ENCODE measurements around the gene C17orf113.

The C17orf113 gene

GRCh38 chr17:42094375-42095069 lies 44.1 kb upstream of the C17orf113 start:
- TF ChIP-seq CTCF (IDR thresholded peaks at IDR 0.05; ENCODE audit: insufficient read depth, low read length, poor library complexity, severe bottlenecking): no peak
- Histone ChIP-seq H3K36me3 (ENCODE audit: control insufficient read depth, insufficient read depth, low read length) (no peaks in the 10 kb centered on the region), H3K4me3 (replicated peaks; ENCODE audit: low read depth, low read length) (no peak overlapping the region), H3K27me3 (replicated peaks; ENCODE audit: control insufficient read depth, insufficient read depth, low read length) (no peaks in the 10 kb centered on the region; the same call in 1 of the 2 replicates)
- DNase-seq (ENCODE audit: extremely low read depth, insufficient read length): no peak

GRCh38 chr17:42092939-42093338 lies 42.5 kb upstream of the C17orf113 start:
- Histone ChIP-seq H3K4me3 (replicated peaks; ENCODE audit: low read depth, low read length) (no peak overlapping the region), H3K27me3 (replicated peaks; ENCODE audit: control insufficient read depth, insufficient read depth, low read length) (no peaks in the 10 kb centered on the region; the same call in 1 of the 2 replicates), H3K36me3 (ENCODE audit: control insufficient read depth, insufficient read depth, low read length) (no peaks in the 10 kb centered on the region)
- DNase-seq (ENCODE audit: extremely low read depth, insufficient read length): no peak
- TF ChIP-seq CTCF (IDR thresholded peaks at IDR 0.05; ENCODE audit: insufficient read depth, low read length, poor library complexity, severe bottlenecking): no peak

- TF ChIP-seq CTCF (IDR thresholded peaks at IDR 0.05; ENCODE audit: insufficient read depth, low read length, poor library complexity, severe bottlenecking): no peak
- DNase-seq (ENCODE audit: extremely low read depth, insufficient read length): no peak
- H3K4me3 ChIP-seq (replicated peaks; ENCODE audit: low read depth, low read length): no peak overlapping the region
- no peaks in the 10 kb centered on the region for H3K36me3 ChIP-seq (ENCODE audit: control insufficient read depth, insufficient read depth, low read length)
- H3K27me3 ChIP-seq (replicated peaks; ENCODE audit: control insufficient read depth, insufficient read depth, low read length): no peaks in the 10 kb centered on the region; the same call in 1 of the 2 replicates
Observed at GRCh38 chr17:42090964-42091790, 40.8 kb upstream of the C17orf113 start.

- TF ChIP-seq CTCF (IDR thresholded peaks at IDR 0.05; ENCODE audit: insufficient read depth, low read length, poor library complexity, severe bottlenecking): no peak
- Histone ChIP-seq H3K27me3 (replicated peaks; ENCODE audit: control insufficient read depth, insufficient read depth, low read length) (no peaks in the 10 kb centered on the region; the same call in 1 of the 2 replicates), H3K4me3 (replicated peaks; ENCODE audit: low read depth, low read length) (no peak overlapping the region), H3K36me3 (ENCODE audit: control insufficient read depth, insufficient read depth, low read length) (no peaks in the 10 kb centered on the region)
- no peak for DNase-seq (ENCODE audit: extremely low read depth, insufficient read length)
Observed at GRCh38 chr17:42088736-42089135, 38.3 kb upstream of the C17orf113 start.

GRCh38 chr17:42087736-42088705 lies 37.6 kb upstream of the C17orf113 start:
- Histone ChIP-seq H3K27me3 (replicated peaks; ENCODE audit: control insufficient read depth, insufficient read depth, low read length) (no peaks in the 10 kb centered on the region; the same call in 1 of the 2 replicates), H3K36me3 (ENCODE audit: control insufficient read depth, insufficient read depth, low read length) (no peaks in the 10 kb centered on the region), H3K4me3 (replicated peaks; ENCODE audit: low read depth, low read length) (no peak overlapping the region)
- no peak for TF ChIP-seq CTCF (IDR thresholded peaks at IDR 0.05; ENCODE audit: insufficient read depth, low read length, poor library complexity, severe bottlenecking)
- DNase-seq (ENCODE audit: extremely low read depth, insufficient read length): no peak

All from GM06990 (cell line).